ENCODE measurements around the gene CXCR2. TPM values are rescaled to one million over a fixed set of nuclear protein-coding genes. Genes with fewer than 3 reads are reported as not detected.
"Not testable (repeated sequence)": the region's sequence is repeated elsewhere in the genome, so short reads cannot be mapped to it uniquely, and the experiment has no call there.

CXCR2 gene
- total RNA-seq, 6 donors from 2014 or later, result 0.79 to 25.8 (median 7.2) TPM

DNA sequence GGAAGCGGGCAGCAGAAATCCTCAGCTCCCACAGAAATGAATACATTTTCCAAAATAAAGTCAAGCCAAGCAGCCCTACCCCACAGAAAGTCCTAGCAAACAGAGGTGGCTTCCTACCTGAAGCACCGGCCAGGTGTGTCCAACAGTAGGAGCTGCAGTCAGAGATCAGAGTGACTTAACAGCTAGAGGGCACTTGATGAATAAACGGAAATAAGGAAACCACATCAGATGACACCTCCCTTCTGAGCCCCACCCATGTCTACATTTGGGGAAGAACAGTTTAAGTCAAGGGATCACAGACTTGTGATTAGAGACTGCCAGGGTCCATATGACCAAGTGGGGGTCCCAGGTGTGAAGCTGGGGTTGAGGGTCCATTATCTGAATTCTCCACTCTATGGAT is 41.0 kb downstream of the CXCR2 start, which contains the start of gene CXCR1:
Gene CXCR1, minus strand, starts transcription at position 172 of the 400 bp plus-strand sequence. CDS start 1,751 bp downstream, outside the sequence.
- Histone ChIP-seq H3K9me3 (no peaks in the 10 kb centered on the region), H3K36me3 (no peaks in the 10 kb centered on the region), H3K27ac (peak within 1 kb of the TSS in 2 of 4 donors; percentile 37 to 70), H3K27me3 (no peaks in the 10 kb centered on the region), H3K4me3 (peak within 1 kb of the TSS in 2 of 4 donors; percentile 2 to 6), H3K4me1 (peaks cover 0 to 15% (median 0%) of the 10 kb centered on the region in 4 donors)
- TF ChIP-seq, protein P1, sequence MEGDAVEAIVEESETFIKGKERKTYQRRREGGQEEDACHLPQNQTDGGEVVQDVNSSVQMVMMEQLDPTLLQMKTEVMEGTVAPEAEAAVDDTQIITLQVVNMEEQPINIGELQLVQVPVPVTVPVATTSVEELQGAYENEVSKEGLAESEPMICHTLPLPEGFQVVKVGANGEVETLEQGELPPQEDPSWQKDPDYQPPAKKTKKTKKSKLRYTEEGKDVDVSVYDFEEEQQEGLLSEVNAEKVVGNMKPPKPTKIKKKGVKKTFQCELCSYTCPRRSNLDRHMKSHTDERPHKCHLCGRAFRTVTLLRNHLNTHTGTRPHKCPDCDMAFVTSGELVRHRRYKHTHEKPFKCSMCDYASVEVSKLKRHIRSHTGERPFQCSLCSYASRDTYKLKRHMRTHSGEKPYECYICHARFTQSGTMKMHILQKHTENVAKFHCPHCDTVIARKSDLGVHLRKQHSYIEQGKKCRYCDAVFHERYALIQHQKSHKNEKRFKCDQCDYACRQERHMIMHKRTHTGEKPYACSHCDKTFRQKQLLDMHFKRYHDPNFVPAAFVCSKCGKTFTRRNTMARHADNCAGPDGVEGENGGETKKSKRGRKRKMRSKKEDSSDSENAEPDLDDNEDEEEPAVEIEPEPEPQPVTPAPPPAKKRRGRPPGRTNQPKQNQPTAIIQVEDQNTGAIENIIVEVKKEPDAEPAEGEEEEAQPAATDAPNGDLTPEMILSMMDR (IDR thresholded peaks at IDR 0.05), result no peak
- peak in 1 of 2 donors; percentile 25 for TF ChIP-seq POLR2AphosphoS5 (IDR thresholded peaks at IDR 0.05)
- ATAC-seq (ENCODE audit: low FRiP score in 2 of 2) (peak; percentile 39 to 46), DNase-seq (peak in 1 of 2 donors; percentile 41)
- WGBS, 2 donors, result 49 to 62% methylated on average over 3 of the region's 3 CpGs

DNA sequence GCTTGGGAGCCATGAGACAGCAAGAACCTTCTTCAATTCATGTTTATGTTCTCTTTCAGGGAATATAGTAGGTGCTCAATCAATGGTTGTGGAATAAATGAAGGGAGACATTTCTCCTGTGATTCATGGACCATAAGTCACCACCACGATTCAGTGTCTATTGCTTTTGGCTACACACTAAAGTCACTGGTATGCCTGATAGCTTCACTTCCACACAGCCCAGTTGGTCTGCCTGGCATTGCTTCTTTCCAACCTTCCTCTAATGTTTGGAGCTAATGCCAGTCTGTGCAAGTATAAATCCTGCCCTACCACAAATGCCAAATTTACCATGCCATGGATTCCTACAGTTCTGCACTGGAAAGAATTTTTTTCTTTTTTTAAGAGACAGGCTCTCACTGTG is 42.2 kb downstream of the CXCR2 start:
- Histone ChIP-seq H3K36me3 (no peaks in the 10 kb centered on the region), H3K27ac (no peak overlapping the region), H3K27me3 (no peaks in the 10 kb centered on the region), H3K4me3 (no peak overlapping the region), H3K9me3 (no peaks in the 10 kb centered on the region), H3K4me1 (peaks cover 0 to 15% (median 0%) of the 10 kb centered on the region in 4 donors)
- DNase-seq (no peak), ATAC-seq (ENCODE audit: low FRiP score in 2 of 2) (no peak)
- WGBS, 2 donors, result 77 to 84% methylated on average over 1 of the region's 1 CpG
- no peak for TF ChIP-seq POLR2A (IDR thresholded peaks at IDR 0.05)
- TF ChIP-seq, protein P1 (IDR thresholded peaks at IDR 0.05), result no peak
- TF ChIP-seq EP300 (IDR thresholded peaks at IDR 0.05), result no peak
- no peak for TF ChIP-seq POLR2AphosphoS5 (IDR thresholded peaks at IDR 0.05)

DNA sequence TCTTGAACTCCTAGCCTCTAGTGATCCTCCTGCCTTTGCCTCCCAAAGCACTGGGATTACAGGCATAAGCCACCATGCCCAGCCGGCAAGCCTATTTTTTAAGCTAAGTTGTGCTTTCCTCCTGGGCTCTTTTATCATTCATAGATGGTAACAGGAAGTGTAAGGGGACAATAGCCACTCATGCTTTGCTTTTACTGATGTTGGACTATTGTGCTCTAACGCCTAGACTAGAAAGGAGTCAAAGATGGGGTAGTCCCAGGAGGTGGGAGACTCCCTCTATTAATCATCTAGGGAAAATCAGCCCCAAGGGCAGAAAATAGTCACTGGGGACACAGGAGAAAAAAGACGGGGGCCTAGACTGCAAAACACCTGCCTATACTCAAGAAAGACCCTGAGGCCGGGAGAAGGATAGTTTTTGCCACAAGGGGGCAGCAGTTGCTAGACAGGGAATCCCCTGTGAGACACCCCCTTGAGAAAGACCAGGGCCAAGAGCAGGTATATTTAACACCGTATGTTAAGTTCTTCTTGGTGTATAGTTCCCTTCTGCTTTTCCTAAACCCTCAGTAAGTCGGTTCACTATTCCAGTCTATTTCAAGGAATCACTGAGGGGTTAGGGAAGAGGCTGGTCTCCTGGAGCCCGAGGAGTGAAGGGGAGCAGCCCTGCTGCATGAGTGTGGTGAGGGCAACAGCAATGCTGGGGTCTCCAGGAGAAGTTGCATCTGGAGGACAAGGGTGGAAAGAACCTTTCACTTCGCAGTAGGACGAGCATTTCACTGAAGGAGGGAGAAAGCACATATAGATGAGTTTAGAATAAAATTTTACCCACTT is 43.0 kb downstream of the CXCR2 start:
- no peak overlapping the region for H3K4me3 ChIP-seq
- DNase-seq (peak in 1 of 2 donors; percentile 75), ATAC-seq (ENCODE audit: low FRiP score in 2 of 2) (peak; percentile 39 to 73)
- no peaks in the 10 kb centered on the region for H3K27me3 ChIP-seq
- peaks cover 0 to 15% (median 0%) of the 10 kb centered on the region in 4 donors for H3K4me1 ChIP-seq
- no peaks in the 10 kb centered on the region for H3K9me3 ChIP-seq
- no peaks in the 10 kb centered on the region for H3K36me3 ChIP-seq
- WGBS, 2 donors, result 46 to 47% methylated on average over 9 of the region's 9 CpGs
- TF ChIP-seq, protein P1 (IDR thresholded peaks at IDR 0.05), result peak; percentile 31 to 68 (median 50)
- TF ChIP-seq EP300 (IDR thresholded peaks at IDR 0.05), result no peak
- H3K27ac ChIP-seq, result no peak overlapping the region

DNA sequence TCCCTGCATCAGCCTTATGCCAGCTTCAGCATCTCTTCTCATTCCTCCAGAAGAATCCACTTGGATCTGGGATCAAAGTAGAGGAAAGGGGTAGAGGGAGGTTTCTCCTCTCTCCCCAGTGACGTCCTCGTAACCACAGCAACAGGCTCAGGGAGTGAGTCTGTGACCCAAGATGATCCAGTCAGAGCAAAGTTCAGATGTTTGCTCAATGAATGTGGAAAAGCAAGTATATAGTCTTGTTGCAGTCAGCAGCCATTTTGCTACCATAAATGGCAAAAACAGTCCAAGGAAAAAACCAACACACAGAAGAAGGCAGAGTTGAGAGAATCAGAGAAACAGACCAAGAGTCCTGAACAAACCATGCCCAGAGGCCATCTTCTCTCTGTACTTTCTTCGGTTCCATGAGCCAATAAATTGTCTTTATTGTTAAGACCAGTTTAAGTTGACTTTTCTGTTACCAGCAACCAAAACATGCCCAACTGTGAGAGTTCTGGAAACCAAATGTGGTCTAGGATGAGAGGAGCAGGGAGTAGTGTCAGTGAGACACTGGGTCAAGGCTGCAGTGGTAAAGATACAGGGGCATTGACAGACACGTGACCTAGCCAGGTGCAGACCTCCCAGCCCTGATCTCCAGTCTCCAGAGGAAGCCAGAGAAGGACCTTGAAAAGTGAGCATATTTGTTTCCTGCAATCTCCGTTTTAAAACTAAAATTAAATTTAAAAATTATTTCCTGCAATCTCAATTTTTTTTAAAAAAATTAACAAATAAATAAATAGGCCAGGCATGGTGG is 44.1 kb downstream of the CXCR2 start:
- Histone ChIP-seq H3K27me3 (no peaks in the 10 kb centered on the region), H3K4me1 (peaks cover 0 to 15% (median 0%) of the 10 kb centered on the region in 4 donors), H3K4me3 (no peak overlapping the region), H3K27ac (no peak overlapping the region), H3K36me3 (no peaks in the 10 kb centered on the region), H3K9me3 (no peaks in the 10 kb centered on the region)
- DNase-seq, result no peak
- TF ChIP-seq EP300 (IDR thresholded peaks at IDR 0.05) (no peak), POLR2A (IDR thresholded peaks at IDR 0.05) (no peak), POLR2AphosphoS5 (IDR thresholded peaks at IDR 0.05) (no peak)
- TF ChIP-seq, protein P1 (IDR thresholded peaks at IDR 0.05), result no peak
- 71 to 73% methylated on average over 5 of the region's 5 CpGs for WGBS, 2 donors
- ATAC-seq (ENCODE audit: low FRiP score in 2 of 2), result no peak

DNA sequence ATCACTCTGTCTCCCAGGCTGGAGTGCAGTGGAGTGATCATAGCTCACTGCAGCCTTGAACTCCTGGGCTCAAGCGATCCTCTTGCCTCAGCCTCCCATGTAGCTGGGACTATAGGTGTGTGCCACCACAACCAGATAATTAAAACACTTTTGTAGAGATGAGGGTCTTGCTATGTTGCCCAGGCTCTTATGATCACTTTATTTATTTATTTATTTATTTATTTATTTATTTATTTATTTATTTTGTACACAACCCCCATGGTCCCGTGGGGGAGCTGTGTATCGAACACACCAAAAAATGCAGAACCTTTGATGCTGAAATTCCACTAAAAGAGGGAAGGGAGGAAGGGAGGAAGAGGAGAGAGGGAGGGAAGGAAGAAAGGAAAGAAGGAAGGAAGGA is 45.9 kb downstream of the CXCR2 start:
- DNase-seq; H3K36me3 ChIP-seq; H3K9me3 ChIP-seq; ATAC-seq (ENCODE audit: low FRiP score in 2 of 2); H3K4me3 ChIP-seq; H3K27ac ChIP-seq; H3K27me3 ChIP-seq: not testable (repeated sequence)
- H3K4me1 ChIP-seq, result peaks cover 0 to 13% (median 3%) of the 10 kb centered on the region in 4 donors
- WGBS, 2 donors, result 89 to 94% methylated on average over 3 of the region's 3 CpGs
